Activated CD4-positive, alpha-beta T cell treated with anti-CD3 and anti-CD28 coated beads, Interleukin-2, amount 50 U/mL, for 24 hours (primary cell): Measurements from ENCODE around the gene GPC1.

Source experiments
- DNase-seq, 2 donors: peaks; one replicate each; pipeline ENCODE4 v3.0.0-alpha.2; 2020; ENCODE audit warnings: low read depth in 1 of 2, low spot score in 1 of 2

GPC1 gene

GRCh38 chr2:240429341-240429871 is 6.1 kb upstream of the GPC1 start:
- DNase-seq, result no peak

DNA sequence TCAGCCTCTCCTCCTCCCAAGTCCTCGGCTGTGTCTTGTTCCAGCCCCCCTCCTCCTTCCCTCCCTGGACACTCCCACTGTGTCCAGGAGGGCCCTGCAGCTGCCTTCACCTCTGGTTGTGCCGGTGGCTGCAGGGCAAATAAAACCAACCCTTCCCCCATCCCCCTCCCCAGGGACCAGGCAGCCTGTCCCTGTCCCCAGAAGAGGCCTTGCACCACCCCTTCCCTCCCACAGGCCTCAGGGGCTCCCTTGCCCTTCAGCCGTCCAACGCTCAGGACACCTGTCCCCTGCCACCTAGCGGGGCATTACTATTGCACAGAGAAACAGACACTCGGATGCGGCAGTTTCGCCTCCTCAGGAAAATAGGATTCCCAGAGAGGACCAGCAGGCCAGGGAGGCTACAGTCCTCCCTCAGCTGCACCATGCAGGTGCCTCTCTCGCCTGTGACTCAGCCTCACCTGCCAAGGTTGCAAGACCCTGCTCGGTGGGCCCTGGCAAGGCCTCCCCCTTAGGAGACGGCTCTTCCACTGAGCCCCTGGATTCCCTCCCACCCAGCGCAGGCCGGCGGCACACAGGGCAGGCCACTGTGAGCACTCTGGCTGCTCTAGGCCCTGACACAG is 5.5 kb upstream of the GPC1 start:
- no peak for DNase-seq

DNA sequence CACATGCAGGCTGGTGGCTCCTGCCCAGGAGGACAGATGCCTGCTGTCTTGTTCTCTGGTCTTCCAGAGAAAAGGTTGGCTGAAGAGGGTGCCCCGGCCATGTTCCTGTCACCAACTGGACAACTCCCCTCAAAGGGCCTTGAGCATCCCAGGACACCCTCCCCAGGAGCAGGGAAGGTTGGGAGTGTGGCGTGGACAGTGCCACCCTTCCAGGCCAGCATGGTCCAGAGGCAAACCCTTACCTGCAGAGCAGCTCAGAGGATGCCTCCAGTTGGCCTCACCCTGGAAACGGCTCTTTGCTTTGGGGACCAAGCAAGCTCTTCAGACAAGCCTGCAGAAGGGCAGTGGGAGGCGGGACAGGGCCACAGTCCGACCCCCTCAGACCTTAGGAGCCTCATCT is 4.9 kb upstream of the GPC1 start:
- DNase-seq, result no peak

- no peak for DNase-seq
Measured at GRCh38 chr2:240431271-240431660, 4.2 kb upstream of the GPC1 start.

DNA sequence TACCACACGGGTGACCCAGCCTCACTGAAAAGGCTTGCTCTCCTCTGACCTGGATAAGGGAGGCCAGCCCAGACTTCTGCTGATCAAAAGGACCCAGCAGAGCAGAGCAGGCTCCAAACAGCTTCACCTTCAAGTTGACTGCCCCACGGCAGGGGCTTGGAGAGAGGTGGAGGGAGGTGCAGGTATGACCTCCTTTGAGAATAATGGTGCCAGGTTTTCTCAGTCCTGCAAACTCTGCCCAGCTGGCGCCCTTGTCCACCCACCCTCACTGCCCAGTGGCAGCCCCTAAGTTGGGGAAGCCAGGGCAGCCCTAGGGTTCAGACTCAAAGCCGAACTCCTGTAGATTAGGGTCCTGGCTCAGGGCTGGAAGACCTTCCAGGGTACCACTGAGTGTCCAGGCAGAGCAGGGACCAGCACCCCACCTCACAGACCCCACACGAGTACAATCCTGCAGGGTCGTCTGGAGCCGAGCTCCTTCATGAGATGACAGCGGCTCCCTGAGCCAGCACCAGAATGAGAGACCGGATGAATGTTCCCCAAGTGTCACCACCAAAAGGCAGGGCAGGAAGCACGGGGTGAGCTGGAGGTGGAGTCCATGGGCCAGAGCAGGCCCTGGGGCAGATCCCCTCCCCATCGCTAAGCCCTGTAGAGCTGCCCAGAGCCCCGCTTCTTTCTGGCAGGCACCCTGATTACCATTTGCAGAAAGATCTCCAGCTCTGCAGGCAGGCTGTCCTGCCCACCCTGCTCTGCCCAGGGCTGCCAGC is 3.6 kb upstream of the GPC1 start:
- DNase-seq, result no peak

DNA sequence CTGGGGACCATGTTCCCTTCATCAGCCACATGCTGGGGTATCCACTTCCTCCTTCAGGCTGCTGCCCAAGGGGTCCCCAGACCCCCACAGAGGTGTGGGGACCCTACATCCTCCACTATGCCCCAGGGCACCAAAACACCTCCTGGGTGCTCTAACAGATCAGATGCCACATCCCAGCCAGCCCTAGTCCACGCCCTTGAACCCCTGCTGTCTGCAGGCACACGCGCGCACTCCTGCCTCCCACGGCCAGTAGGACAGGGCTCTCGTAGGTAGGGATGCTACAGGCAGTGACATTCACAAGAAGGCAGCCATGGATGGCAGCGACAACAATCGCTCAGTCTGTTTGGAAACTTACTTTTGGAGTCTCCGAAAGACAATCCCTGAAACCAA is 3.0 kb upstream of the GPC1 start:
- DNase-seq, result no peak

DNA sequence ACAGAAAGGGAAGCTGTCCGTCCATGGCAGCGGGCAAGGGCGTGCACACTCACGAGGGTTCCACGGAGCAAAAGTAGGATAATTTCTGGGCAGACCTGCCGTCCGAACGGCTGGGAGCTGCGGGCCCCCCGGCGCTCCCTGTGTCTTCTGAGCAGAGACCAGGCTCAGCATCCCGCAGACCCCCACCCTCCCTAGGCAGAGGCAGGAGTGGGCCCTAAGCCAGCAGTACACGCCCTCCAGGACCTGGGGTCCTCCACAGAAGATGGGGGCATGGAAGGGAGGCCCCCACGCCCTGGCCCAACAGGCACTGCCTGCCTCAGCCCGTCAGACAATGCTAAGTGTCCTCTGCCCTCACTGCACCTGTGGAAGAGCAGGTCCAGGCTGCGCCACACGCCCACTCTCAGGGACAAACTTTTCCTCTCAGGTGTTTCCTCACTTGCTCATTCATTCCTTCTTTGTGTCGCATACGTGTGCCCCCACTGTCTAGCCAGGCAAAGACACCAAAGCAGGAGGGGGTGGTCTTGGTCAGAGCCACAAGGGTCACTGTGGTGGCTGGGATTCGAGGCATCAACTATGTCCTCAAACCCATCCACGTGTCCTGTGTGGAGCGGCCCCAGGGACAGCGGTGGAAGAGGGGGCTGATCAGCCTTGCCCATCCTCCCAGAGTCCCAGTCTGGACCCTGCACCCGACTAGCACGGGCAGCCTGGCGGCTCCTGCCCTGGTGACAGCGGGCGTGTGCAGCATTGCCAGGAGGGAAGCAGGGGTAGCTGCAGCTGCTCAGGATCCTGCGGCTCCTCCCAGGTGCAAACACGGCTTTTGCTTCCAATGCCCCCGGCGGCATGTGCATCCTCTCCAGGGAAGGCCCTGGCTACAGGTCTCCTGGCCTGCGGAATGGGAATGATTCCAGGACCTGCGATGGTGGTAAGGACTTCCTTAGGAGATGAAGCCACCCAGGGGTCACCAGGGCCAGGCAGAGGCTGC is 2.4 kb upstream of the GPC1 start:
- no peak for DNase-seq

DNA sequence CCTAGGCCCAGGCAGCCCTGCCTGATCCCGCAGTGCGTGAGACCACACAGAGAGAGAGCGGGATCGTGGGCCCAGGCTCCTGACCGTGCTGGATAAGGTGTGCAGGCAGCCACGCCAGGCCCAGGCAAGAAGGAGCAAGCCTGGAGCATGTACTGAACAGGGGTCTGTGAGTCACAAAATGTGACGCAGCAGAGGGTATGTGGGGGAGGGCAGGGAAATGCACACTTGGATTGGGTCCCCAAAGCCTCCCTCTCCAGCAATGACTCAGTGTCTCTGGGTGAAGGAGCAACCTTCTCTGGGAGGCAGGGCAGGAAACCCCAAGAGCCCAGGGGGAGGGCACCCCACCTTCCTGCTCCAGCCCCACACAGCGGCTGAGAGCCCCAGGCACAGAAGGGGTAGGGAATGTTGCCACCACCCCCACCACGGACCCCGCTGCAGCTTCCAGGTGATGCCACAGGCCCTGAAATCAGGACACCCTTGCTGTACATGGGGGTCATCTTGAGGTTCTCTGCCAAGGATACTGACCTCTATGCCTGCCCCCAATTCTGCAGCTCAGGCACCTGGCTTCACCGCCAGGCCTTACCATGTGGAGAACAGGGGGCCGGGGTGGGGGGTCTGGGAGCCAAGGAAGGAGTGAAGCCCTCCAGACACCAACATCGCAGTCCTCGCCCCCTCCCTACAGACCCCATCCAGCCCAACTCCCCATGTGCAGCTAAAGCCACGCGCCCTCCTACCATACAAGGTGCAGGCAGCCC is 1.3 kb upstream of the GPC1 start:
- DNase-seq, result no peak

GRCh38 chr2:240434728-240435456 is 571 bp upstream of the GPC1 start:
- DNase-seq, result peak; percentile 58 to 79

DNA sequence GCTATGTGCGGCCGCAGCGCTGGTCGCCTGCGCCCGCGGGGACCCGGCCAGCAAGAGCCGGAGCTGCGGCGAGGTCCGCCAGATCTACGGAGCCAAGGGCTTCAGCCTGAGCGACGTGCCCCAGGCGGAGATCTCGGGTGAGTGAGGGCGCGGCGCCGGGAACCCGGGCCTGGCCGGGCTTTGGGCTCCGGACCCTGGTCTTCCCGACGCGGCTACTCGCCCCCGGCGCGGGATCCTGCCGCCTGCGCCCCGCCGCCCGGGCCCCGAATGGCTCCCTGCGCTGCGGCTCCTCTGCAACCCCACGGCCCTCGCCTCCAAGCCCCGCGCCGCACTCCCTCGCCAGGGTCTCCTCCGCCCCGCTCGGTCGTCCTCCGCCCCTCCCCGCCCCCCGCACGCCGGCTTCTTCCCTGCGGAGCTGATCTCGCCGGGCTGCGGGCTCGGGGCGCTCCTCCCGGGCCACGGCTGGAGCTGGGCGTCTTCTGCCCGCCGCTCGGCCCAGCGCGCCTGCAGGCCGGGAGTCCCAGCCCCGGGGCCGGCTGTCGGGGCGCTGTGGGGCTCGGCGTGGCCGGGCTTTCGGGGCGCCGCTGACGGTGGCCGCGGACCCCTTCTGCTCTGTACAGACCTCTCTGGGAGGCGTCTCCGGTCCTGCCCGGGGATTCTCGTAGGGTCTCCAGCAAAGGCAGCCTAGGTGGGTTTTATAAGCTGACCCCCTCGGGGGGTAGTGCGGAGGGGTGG is 652 bp downstream of the GPC1 start:
- no peak for DNase-seq

DNA sequence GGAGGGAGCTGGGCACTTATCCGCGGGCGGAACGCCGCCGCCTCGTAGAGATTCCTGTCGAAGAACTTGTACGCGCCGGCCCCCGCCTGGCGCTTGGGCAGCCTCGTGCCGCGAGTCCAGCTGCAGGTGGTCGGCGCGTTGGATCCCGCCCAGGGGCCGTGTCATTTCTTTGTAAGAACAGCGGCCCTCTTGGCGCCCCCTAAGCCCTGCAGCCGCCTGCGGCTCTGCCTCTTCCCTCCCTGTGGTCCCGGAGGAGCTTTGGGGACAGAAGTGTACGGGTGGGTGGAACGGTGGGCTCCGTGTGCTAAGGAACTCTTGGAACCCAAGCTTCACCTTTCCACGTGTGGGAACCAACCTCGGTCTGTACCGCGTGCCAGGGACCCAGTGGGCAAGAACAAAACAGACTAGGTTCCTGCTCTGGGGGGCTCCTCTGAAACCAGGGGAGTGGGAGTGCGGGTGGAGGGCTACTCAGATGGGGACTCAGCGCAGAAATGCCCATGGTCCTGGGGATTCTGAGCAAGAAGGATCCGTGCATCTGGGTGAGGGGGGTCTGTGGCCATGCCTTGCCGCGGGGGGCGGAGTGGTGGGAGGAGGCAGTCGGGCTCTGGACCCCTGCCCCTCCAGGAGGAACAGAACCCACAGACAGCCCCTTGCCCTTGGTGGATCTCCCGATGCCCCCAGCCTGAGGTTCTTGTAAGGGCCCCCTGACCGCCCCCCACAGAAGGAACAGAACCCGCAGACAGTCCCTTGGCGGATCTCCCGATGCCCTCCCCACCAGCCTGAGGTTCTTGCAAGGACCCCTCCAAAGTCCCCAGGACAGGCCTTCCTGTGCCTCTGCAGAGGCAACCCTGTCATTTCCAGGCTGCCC is 1.5 kb downstream of the GPC1 start:
- DNase-seq, result no peak

GRCh38 chr2:240437551-240437860 is 2.0 kb downstream of the GPC1 start:
- no peak for DNase-seq

DNA sequence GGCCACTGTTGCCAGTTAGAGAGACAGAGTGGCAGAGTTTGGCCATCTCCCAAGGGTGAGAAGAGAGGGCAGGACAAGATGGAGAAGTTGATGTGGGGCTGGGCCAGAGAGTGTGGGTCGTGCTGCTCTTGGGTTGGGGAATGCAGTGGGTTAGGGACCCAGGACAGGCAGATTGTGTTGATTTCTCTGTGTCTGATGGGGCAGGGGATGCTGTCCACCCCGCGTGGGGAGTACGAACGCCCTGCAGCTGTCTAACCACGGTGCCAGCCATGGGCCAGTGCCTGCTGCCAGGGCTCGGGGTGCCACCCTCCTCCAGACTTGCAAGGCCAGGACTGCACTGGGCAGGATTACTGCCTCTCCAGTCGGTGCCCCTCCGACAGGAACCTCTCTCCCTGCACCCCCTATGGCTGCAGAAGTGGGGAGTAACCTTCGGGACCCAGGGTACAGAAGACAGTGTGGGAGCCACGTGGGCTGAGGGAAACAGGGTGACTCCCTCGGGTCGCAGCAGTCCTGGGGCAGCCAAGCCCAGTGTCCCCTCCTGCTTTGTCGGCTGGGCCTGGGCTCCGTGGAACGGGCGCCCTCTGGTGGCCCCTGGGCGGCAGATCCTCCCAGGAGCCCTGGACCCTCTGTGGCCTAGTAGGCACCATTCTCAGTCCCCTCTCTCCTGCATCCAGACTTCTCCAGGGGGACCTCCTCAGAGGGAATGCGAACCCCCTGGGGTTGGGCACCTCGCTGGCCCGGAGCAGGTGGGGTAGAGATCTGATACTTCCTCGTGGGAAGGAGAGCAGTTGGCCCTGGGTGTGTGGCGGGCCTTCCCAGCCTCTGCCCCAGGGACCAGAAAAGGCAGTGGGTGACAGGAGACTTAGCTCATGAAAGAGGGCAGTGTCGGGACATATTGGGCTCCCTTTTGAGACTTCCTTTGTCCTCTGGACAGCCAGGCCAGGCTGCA is 2.7 kb downstream of the GPC1 start:
- DNase-seq, result peak; percentile 46 to 51

GRCh38 chr2:240438810-240439697 is 3.6 kb downstream of the GPC1 start:
- DNase-seq, result no peak

- no peak for DNase-seq
Measured at GRCh38 chr2:240439698-240440151, 4.3 kb downstream of the GPC1 start.

- no peak for DNase-seq
Measured at GRCh38 chr2:240440251-240440650, 4.8 kb downstream of the GPC1 start.
